HFFc6 (cell line): Measurements from ENCODE around the gene CHMP2A. TPM values are rescaled to one million over a fixed set of nuclear protein-coding genes. Genes with fewer than 3 reads are reported as not detected.

Source experiments
- DNase-seq: peaks from one replicate; pipeline ENCODE4 v3.0.0-alpha.2; 2018
- H3K27ac Mint-ChIP-seq: 2 replicates; pipeline ENCODE4 v1.8.0; 2020; ENCODE audit warnings: mild to moderate bottlenecking, mixed read lengths
- H3K27me3 Mint-ChIP-seq: 2 replicates; pipeline ENCODE4 v1.8.0; 2021; ENCODE audit warnings: mild to moderate bottlenecking, moderate library complexity, mixed read lengths; ENCODE audit not compliant: insufficient read depth
- H3K36me3 Mint-ChIP-seq: 2 replicates; pipeline ENCODE4 v1.8.0; 2021; ENCODE audit warnings: low read depth, mixed read lengths
- H3K4me1 Mint-ChIP-seq: 2 replicates; pipeline ENCODE4 v1.8.0; 2020; ENCODE audit warnings: low read depth, mixed read lengths
- H3K4me3 Mint-ChIP-seq: 2 replicates; pipeline ENCODE4 v1.8.0; 2020; ENCODE audit warnings: mild to moderate bottlenecking, moderate library complexity, mixed read lengths
- H3K9me3 Mint-ChIP-seq: 2 replicates; pipeline ENCODE4 v1.8.0; 2020; ENCODE audit warnings: mild to moderate bottlenecking, mixed read lengths
- total RNA-seq, 6 experiments: library from RNA; stranded (reverse); fragmentation: NEBNext Ultra II Directional; extraction: Animal tissue kit (Norgen Biotek cat#: 25700); gene quantifications; 2 replicates in 1 of 6; 3 replicates in 5 of 6; pipeline ENCODE4 v1.2.3, GENCODE V29; 2021
- TF ChIP-seq, protein P1 (sequence below): fragments of 200-600 bp; sonication (generic); IDR thresholded peaks from 2 replicates; pipeline ENCODE4 v1.5.0; 2021; ENCODE audit warnings: antibody characterized with exemption, mild to moderate bottlenecking

CHMP2A gene
- total RNA-seq, 6 experiments from 2014 or later, result 100 to 126 (median 120) TPM

DNA sequence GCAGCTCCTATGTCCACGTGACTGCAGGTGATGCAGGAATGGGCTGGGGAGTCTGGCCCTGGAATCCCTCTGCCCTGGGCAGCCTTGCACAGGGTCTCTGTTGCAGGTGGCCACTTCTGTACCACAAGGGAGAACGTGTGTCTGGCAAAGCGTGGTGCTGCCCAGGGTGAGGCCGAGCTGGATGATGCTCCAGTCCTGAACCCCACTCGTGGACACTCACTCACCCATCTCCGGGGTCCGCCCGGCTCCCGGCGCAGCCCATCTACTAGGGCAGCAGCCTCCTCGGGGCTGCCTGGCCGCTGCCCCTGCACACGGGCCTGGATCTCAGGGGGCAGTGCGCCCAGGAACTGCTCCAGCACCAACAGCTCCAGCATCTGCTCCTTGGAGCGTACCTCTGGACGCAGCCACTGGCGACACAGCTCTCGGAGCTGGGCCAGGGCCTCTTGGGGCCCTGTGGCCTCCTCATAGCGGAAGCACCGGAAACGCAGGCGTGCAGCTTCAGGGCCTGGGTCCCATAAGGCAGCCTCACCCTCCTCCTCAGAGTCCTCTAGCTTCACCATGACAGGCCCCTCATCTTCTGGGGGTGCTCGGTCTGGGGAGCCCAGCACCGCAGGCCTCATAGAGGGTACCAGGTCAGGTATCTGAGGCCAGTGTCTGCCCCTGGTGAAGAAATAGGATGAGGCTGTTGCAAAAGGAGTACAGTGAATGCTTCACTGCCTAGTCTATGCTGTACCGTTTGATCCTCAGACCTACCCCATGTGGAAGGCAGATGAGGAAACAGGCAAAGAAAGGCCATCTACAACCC, 16.1 kb upstream of the CHMP2A start:
- H3K36me3 Mint-ChIP-seq, result peaks cover 17% of the 10 kb centered on the region; the same call in 1 of the 2 replicates

DNA sequence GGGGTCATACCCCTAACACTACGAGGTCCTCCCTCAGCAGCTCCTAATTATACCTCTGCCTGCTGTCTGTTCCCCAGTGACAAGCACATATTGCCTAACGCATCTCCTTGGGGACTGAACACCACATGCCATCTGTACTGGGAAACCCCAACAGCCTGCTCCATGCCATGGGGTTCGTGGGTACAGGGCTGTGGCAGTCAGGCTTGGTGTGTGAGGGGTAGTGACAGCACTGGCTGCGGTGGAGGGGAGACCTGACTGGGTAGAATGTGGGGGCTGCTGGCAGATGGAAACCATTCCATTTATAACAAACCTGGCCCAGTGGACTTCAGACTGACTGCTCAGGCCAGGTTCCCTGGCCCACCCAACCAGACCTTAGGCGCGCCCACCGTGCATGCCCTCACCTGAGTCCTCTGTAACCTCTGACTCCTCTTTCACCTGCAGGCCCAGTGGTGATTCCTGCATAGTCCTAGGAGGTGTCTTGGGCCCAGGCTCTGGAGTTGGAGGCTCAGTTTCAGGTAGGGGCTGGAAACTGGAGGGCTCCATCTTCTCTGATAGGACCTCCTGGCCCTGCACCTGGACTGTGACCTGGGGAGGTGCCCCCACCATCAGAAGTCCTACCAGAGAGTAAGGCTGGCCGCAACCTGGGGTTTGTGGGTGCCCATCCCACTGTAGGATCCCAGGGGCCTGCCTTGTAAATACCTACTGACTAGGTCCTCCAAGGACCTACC, 15.2 kb upstream of the CHMP2A start:
- Mint-ChIP-seq H3K36me3 (peaks cover 17% of the 10 kb centered on the region; the same call in 1 of the 2 replicates), H3K4me3 (no peak overlapping the region), H3K27me3 (peaks cover 3% of the 10 kb centered on the region), H3K9me3 (no peaks in the 10 kb centered on the region), H3K4me1 (peaks cover 24% of the 10 kb centered on the region), H3K27ac (no peak overlapping the region)
- DNase-seq, result no peak
- TF ChIP-seq, protein P1, sequence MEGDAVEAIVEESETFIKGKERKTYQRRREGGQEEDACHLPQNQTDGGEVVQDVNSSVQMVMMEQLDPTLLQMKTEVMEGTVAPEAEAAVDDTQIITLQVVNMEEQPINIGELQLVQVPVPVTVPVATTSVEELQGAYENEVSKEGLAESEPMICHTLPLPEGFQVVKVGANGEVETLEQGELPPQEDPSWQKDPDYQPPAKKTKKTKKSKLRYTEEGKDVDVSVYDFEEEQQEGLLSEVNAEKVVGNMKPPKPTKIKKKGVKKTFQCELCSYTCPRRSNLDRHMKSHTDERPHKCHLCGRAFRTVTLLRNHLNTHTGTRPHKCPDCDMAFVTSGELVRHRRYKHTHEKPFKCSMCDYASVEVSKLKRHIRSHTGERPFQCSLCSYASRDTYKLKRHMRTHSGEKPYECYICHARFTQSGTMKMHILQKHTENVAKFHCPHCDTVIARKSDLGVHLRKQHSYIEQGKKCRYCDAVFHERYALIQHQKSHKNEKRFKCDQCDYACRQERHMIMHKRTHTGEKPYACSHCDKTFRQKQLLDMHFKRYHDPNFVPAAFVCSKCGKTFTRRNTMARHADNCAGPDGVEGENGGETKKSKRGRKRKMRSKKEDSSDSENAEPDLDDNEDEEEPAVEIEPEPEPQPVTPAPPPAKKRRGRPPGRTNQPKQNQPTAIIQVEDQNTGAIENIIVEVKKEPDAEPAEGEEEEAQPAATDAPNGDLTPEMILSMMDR, result no peak

More for the DNA sequence above, 16.1 kb upstream of the CHMP2A start:
- Mint-ChIP-seq H3K27me3 (peaks cover 4% of the 10 kb centered on the region), H3K4me1 (peaks cover 28% of the 10 kb centered on the region), H3K4me3 (no peak overlapping the region), H3K9me3 (no peaks in the 10 kb centered on the region), H3K27ac (no peak overlapping the region)
- no peak for DNase-seq
- TF ChIP-seq, protein P1, result no peak

DNA sequence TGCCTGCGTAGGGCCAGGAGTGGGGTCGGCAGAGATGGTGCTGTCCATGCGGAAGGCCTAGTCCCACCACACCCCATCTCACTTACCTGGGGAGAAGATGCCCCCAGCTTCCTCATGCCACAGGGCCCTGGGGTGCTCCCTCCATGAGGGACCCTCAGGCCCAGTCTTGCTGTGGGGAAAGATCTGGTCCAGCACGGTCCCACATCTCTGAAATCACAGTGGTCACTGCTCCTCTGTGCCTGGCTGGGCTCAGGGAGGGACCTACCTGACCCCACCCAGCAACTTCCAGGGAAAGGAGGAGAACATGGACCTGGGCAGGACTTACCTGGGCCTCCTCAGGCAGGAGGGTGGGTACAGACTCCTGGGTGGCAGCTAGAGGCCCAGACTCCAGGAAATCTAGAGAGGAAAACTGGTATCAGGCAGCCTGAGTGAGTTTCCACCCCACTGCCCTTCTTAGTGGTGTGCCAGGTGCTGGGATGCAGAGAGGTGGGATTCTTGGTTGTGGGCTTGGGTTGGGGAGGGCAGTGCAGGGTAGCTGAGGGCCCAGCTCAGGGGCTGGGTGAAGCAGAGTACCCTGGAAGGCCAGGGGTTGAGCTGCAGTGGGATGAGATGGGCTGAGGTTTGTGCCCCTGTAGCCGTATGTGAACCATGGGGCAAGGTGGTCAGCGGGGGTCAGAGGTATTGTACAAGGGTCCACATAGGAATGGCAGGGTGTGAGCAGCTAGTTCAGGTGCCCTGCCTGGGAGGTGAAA, 14.5 kb upstream of the CHMP2A start:
- Mint-ChIP-seq H3K27me3 (peaks cover 3% of the 10 kb centered on the region), H3K36me3 (peaks cover 21% of the 10 kb centered on the region; the same call in 1 of the 2 replicates), H3K4me1 (peaks cover 19% of the 10 kb centered on the region), H3K4me3 (no peak overlapping the region), H3K9me3 (no peaks in the 10 kb centered on the region), H3K27ac (no peak overlapping the region)
- TF ChIP-seq, protein P1, result no peak
- DNase-seq, result no peak

DNA sequence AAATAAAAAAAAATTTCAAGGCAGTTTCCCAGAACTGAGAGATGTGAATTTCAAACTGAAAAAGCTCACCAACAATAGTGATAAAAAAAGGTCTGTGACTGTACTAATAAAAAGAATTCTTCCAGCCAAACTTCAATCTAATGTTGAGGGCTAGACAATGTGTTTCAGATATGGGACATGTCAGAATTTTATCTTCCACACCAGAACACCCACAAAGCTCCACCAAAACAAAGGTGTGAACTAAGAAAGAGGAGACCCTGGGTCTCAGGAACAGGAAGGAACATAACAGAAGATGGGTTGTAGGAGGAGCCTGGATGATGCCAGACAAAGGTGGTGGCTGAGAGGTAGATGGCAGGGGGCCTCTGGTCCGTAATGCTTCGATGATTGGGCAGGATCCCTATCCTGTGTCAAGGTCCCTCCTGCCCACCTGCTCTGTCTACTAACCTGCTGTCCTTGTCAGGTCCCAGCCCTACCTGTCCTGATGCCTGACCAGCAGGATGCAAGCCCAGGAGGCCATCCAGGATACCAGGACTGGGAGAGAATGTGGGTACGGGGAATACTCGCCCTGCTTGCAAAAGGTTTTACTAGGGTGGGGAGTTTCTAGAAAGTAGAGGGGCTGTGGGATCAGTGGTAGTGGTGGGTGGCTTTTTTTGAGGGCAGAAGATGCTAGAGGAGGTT, 13.7 kb upstream of the CHMP2A start:
- TF ChIP-seq, protein P1, result no peak
- Mint-ChIP-seq H3K4me1 (peaks cover 16% of the 10 kb centered on the region), H3K27me3 (peaks cover 9% of the 10 kb centered on the region), H3K27ac (no peak overlapping the region), H3K4me3 (no peak overlapping the region), H3K36me3 (peaks cover 21% of the 10 kb centered on the region; the same call in 1 of the 2 replicates), H3K9me3 (no peaks in the 10 kb centered on the region)
- no peak for DNase-seq

DNA sequence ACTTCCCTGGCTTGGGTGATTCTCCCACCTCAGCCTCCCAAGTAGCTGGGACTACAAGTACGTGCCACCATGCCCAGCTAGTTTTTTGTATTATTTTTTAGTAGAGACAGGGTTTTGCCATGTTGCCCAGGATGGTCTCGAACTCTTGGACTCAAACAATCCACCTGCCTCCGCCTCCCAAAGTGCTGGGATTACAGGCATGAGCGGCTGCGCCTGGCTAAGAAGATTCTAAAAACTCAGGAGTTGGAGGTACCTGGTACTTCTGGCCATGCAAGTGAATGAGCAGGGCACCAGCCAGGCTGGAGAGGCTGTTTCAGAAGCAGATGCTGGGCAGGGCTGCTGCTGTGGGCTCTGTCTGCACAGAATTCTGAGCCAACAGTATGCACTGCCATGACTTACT, 12.1 kb upstream of the CHMP2A start:
- no peak for DNase-seq
- no peak overlapping the region for H3K4me3 Mint-ChIP-seq
- H3K27me3 Mint-ChIP-seq, result peaks cover 10% of the 10 kb centered on the region
- H3K4me1 Mint-ChIP-seq, result peaks cover 15% of the 10 kb centered on the region
- TF ChIP-seq, protein P1, result no peak
- no peak overlapping the region for H3K27ac Mint-ChIP-seq
- H3K9me3 Mint-ChIP-seq, result no peaks in the 10 kb centered on the region
- H3K36me3 Mint-ChIP-seq, result peaks cover 20% of the 10 kb centered on the region; the same call in 1 of the 2 replicates
